NCI-H1694 (cell line): Measurements from ENCODE around the gene SCRN1.
A peak's percentile ranks its signal among the peaks of the same experiment; 100 is the strongest.
"Not testable (repeated sequence)": the region's sequence is repeated elsewhere in the genome, so short reads cannot be mapped to it uniquely, and the experiment has no call there.

Source experiments
- DNase-seq: peaks from one replicate; lab custom pipeline; 2025; lab: John Stamatoyannopoulos, UW

Gene SCRN1

DNA sequence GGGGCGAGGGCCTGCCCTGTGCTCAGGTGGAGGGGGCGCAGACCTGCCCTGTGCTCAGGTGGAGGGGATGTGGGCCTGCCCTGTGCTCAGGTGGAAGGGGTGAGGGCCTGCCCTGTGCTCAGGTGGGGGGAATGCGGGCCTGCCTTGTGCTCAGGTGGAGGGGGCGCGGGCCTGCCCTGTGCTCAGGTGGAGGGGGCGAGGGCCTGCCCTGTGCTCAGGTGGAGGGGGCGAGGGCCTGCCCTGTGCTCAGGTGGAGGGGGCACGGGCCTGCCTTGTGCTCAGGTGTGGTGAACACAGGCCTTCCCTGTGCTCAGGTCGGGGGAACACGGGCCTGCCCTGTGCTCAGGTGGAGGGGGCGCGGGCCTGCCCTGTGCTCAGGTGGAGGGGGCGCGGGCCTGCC is 98.8 kb downstream of the SCRN1 start:
- DNase-seq: not testable (repeated sequence)

DNA sequence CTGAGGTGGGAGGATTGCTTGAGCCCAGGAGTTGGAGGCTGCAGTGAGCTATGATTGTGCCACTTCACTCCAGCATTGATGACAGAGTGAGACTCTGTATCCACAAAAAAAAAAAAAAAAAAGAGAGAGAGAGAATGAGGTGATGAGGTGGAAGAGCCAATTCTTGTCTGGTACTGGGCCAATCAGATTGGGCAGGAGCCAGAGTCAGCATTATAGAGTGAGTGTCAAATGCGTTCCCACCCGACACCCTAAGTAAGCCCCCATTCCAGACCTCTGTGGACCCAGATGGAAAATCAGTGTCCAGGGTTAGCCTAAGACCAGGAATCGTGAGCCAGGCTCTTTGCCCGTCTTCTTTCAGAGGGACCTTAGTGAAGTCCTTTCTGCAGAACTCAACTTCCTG is 99.3 kb downstream of the SCRN1 start:
- DNase-seq: no peak

DNA sequence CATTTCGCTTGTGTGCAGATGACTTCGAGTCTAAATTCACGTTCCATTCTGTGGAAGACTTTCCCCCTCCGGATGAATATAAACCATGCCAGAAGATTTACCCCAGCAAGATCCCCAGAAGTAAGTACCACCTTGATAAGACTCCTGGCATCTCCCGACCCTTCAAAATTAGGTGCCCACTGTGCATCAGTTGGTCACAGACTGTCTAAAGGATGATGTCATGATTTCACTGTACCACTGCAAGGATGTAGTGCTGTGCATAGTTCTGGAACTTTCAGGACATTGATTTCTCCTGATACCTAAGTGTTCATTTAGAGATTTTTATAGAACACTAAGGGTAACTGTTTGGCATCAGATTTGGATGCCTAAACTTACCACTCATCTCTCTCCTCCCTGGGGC is 100.3 kb downstream of the SCRN1 start:
- DNase-seq: no peak

DNA sequence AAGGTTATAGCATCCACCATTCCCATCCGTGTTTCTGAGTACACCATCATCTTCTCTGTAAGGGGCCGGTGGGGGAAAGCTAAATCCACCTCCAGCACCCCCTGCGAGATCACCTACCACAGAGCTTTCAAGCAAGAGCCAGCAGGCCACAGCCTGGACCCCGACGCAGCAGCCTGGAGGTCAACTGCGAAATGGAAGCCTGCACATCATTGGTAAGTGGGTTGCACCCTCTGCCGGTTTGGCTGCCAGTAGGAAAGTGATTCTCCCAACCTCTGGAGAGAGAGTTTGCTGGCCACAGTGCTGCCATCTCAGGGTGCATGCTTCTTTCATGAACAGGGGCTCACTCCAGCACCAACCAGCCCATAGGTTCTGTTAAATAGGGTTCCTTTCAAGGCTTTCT is 101.6 kb downstream of the SCRN1 start:
- no peak for DNase-seq

DNA sequence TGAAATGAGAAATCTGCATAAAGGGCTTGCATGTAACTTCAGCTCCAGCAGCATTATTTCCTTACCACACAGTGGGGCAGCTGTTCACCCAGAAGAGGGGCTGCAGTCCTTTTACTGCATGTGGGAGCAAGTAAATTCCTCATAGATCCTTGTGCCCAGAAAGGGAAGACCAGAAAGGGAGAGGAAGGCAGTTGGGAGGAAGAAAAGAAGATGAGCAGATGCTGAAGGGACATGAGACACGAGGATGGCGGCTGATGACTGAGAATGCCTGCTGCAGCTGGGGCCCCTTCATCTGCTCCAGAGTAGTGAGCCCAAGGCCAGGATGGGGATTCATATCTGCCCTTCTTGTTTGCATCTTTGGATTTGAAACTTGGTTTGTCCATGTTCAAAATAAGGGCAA is 102.8 kb downstream of the SCRN1 start:
- no peak for DNase-seq

DNA sequence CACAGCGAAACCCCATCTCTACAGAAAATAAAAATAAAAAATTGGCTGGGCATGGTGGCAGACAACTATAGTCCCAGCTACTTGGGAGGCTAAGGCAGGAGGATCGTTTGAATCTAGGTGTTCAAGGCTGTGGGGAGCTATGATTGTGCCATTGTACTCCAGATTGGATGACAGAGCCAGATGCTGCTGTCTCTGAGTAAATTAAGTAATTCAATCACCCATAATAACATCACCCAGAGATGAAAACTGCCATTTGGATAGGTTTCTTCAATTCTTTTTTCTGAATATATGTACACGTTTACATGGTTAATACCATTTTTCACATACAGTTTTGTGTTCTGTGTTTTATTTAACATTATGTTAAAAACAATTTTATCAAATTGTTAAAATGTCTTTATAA is 104.0 kb downstream of the SCRN1 start:
- peak; percentile 7 for DNase-seq

DNA sequence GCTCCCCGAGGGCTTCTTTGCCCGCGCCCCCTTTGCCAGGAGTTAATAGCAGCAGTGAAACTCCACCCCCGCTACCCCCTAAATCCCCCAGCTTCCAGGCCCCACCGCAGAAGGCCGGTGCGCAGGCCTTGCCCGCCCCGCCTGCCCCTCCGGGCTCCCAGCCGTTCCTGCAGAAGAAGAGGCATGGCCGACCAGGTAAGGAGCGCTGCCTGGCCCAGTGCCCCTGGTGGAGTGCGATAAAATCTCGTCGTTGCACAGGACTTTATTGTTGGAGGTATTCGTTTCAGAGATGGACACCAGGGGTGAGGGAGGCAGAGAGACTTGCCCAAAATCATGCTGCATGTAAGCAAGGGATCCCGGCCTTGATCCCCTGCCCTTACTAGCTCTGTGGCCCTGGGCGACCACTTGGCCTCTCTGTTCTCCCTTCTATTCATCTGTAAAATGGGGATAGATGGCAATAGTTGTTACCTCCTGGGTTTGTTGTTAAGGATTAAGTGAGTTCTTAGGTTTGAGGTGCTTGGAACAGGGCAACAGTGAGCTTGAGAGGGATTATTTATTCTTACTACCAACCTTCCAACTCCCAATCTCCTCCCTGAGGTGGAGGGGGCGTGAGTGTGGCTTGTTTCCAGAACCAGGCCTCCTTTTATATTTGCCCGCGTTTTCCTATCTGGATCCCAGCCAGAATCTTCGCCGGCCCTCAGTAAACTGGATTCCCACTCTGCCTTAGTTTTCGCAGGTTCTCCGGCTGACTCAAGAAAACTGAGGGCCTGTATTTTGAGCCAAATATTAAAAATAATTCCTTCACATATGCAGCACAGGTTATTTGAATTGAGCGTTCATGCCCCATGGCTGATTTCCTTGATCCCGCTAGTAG is 105.0 kb downstream of the SCRN1 start:
- DNase-seq: no peak

DNA sequence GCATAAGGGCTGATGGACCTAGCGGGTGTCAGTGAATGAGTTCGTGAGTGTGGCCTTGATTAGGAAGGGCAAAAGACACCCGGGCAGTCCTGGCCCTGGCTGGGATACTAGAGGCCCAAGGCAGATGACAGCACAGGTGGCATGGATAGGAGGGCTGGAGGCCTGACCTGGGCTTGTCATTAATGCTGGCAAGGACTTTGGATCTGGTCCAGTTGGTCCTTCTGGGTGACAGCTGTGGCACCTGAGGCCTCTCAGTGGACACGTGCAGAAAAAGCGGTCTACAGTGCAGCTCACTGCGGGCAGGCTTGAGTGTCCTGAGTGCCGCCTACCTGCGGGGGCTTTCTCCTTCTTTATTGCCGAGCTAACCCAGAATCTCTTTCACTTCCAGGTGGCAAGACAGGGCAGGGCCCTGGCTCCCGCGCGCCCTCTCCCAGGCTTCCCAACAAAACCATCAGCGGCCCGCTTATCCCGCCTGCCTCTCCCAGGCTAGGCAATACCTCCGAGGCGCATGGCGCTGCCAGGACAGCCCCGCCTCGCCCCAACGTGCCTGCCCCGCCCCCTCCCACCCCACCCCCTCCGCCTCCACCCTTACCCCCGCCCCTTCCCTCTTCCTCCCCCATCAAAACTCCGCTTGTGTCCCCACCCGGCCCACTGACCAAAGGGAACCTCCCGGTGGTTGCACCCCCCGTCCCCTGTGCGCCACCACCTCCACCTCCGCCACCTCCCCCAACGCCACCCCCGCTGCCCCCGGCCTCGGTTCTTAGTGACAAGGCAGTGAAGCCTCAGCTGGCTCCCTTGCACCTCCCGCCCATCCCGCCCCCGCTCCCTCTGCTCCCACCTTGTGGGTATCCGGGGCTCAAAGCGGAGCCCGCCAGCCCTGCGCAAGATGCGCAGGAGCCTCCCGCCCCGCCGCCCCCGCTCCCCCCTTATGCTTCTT is 105.9 kb downstream of the SCRN1 start:
- DNase-seq: no peak

DNA sequence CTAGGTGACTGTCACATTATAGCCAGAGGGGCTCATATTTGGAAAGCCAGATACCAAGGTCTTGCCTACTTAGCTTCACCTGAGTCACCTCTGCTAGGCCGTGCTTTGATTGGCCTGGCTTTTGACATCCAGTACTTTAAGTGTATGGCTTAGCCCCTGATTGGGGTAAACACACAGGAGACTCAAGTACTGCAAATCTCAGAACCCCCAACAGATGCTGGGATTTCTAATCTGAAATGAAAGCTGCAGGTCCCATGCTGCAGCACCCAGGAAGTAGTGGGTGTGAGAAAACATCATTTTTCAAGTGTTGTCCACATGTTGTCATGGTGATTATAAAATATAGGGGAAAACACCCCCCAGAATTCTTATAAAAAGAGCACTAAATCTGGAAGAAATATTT is 107.1 kb downstream of the SCRN1 start:
- DNase-seq: no peak

DNA sequence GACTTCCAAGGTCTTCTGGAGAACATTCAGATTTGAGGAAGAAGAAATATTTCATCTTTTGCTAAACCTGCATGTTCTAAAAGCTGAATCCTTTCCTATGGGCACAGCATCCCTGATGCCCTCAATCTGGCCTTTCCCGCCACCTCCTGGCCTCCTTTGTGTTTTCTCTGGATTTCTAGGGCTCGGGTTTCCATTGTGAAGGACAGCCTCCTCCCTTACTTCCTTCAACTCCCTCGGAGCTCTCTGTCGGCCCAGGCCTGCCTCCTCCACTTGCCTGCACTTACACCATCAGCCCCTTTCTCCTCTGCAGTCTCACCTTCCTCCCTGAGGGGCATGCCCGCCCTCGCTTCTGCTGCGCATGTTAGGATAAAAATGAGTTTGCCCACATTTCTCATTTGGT is 107.9 kb downstream of the SCRN1 start:
- DNase-seq: no peak

DNA sequence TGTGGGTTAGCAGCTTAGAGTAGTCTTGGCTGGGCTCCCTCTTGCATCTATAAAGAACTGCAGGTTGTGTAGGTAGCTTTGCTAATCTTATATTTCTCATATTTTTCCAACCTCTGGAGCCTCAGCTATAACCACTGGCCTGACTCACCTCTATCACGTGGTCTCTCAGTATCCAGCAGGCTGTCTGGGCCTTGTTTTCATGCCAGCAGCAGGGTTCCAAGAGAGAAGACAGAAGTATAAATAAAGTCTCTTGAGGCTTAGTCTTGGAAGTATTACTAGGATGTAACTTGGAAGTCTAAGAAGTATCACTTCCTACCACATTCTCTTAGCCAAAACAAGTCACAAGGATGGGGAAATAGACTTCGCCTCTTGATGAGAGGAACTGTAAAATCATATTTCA is 110.0 kb downstream of the SCRN1 start:
- DNase-seq: no peak

DNA sequence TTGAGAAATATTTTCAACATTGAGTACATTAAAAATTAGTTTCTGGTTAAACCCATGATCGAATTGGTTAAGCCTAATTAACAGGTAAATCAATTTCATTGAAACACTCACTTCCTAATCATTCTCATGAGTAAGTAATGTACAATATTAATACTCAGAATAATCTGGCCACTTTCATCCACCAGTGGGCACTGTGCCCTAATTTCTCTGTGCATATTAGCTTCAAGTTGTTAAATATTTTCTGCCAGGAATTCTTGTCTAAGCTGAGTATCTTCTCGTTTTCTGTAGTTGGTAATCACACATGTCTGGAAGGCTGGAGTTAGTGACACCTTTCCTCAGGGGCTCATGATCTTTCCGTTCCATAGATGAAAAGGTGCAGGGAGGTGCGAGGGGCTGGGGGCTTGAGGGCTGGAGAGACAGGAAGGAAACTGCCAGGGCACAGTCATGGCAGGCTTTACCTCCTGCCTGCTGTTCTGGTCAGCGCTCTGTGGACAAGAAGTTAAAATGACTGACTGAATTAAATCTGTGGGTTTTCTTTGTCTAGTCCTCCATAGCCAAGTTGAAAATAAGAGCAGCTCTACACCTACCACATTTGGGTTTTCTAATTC is 111.4 kb downstream of the SCRN1 start:
- peak; percentile 80 for DNase-seq

DNA sequence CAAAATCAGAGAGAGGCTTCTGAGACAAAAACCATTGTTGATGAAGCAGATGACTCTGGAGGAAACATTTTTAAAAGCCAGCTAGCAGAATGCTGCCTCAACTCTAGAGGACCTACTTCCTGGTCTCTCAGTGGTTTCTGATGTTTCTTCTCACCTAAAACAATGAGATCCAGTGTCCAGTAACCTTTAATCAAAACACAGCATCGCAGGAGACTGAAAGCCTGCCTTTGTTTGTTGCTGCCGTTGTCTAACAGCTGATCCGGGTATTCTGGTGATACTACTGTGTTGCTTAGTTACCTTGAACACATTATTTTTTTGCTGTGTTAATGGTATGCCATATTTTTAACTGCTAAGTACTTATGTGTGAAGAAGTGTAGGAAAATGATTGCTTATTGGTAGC is 112.4 kb downstream of the SCRN1 start:
- DNase-seq: no peak

DNA sequence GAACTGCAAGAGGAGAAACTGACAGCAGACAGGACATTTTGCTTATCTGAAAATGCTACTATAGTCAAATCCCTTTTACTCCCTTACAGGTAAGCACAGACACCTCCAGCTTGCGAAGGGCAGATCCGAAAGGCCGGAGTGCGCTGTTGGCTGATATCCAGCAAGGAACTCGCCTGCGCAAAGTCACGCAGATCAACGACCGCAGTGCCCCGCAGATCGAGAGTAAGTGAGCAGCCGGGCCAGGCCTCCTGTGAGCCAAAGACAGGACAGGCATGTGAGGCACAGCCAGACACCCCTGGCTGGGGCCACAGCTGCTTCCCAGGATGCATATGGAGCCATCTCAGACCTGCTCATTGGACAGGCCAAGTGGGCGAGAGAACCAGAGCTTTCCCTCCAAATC is 113.9 kb downstream of the SCRN1 start:
- no peak for DNase-seq

DNA sequence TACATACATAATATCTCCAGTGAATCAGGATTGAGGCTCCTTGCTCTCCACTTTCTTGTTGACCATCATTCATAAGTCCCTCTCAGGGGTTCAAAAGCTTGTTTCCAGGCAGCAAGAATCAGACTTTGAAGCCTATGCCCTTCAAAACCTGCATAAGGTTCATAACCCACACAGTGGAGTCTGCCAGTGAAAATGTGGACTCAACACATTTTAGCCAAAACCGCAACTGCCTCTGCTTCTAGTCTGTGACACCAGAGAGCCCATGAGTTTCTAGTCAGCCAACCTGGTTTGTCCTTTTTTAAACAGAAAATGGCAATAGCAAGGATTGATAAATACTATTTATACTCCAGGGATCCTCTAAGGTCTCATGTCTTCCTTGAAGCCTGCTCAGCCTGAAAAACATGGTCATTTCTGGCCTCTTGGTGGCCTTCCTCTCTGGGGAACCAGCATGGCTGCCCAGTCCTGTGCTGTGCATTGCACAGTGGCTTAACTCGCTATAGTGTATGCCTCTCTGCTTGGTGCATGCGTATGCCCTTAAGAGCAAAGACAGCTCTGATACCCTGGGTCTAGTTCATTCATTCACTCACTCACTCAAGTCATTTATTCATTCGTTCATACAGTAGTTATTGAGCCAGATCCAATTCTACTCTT is 115.8 kb downstream of the SCRN1 start:
- no peak for DNase-seq

DNA sequence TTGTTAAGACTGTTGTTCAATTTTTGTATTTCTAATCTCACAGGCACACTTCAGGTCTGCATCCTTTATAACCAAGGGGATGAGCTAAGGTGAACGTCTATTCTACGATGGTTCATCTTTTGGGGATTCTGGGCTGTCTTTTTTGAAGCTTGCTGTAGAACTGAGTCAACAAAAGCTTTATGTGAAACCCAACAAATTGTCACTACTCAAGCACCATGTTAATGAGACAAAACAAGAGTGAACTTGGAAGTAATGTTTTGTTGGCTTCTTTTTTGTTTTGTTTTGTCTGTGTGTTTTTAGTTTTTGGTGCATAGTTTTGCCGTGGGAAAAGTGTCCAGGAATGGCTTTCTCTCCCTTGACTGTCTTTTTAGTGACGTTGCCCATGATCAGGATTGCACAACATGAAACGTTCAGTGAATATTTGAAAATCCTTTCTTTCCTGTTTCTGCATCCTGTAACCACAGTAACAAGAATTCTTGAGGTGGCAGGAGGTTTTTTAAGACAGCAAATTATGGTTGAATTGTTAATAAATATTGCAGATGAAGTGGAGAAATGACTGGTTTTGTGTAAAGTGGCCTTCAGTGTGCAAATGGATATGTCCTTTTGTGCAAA is 117.7 kb downstream of the SCRN1 start:
- no peak for DNase-seq
